GM12878 (cell line): ENCODE data around the gene C2orf92. TPM values are rescaled to one million over a fixed set of nuclear protein-coding genes. Genes with fewer than 3 reads are reported as not detected.

Experiments used
- ATAC-seq: fragments of 200-7000 bp; cut with Tn5 transposase; 3 replicates; pipeline ENCODE4 v1.9.1; 2020; ENCODE audit warnings: mild to moderate bottlenecking, moderate library complexity
- BruUV-seq: library from RNA; stranded (reverse); fragments of 400-500 nt; replicated peaks from 2 replicates; lab custom pipeline; 2021; lab: Mats Ljungman, UMichigan
- CTCF ChIA-PET: fragments of 300-600 bp; sonication (Branson Sonifier 250); formaldehyde crosslinking; extraction: SDS; loops from one replicate; lab custom pipeline; 2021; ENCODE audit warnings: inconsistent platforms; lab: Yijun Ruan, JAX
- POLR2A ChIA-PET: fragments of 350-600 bp; formaldehyde crosslinking; extraction: SDS; loops from one replicate; lab custom pipeline; 2021; ENCODE audit warnings: inconsistent platforms; lab: Charles Lee
- RAD21 ChIA-PET: fragments of 300-600 bp; sonication (Branson Sonifier 250); formaldehyde crosslinking; loops from one replicate; lab custom pipeline; 2023; ENCODE audit warnings: antibody characterized with exemption; ENCODE audit not compliant: unreplicated experiment; lab: Charles Lee
- SMC1A ChIA-PET: fragments of 300-600 bp; sonication (Branson Sonifier 250); formaldehyde crosslinking; loops from one replicate; lab custom pipeline; 2023; ENCODE audit not compliant: unreplicated experiment, uncharacterized antibody; lab: Charles Lee
- DNase-seq: peaks from one replicate; pipeline ENCODE4 v3.0.0-alpha.2; 2011; ENCODE audit warnings: low read depth, low spot score
- FAIRE-seq: peaks from 3 replicates; lab custom pipeline; 2011; peaks lifted over from hg19 to GRCh38; lab: Jason Lieb, UNC
- H2AFZ ChIP-seq: 2 replicates; pipeline ENCODE4 v1.6.0; 2011; ENCODE audit warnings: low read depth, low read length, control low read depth; ENCODE audit not compliant: control insufficient read depth
- H3K27ac ChIP-seq: 2 replicates; pipeline ENCODE4 v1.5.1; 2011; ENCODE audit warnings: control low read depth; ENCODE audit not compliant: control insufficient read depth, insufficient read depth
- H3K27me3 ChIP-seq, 2 experiments: replicated peaks in 1 of 2; 2 replicates each; pipeline versions ENCODE4 v1.6.0 to v1.6.1; 2011; ENCODE audit warnings: low read length in 1 of 2; ENCODE audit not compliant: control insufficient read depth in 2 of 2, insufficient read depth in 2 of 2
- H3K36me3 ChIP-seq, 2 experiments: 2 replicates each; pipeline ENCODE4 v1.5.1; 2011; ENCODE audit warnings: low read length in 1 of 2; ENCODE audit not compliant: control insufficient read depth in 2 of 2, insufficient read depth in 2 of 2
- H3K4me1 ChIP-seq: 2 replicates; pipeline ENCODE4 v1.6.1; 2011; ENCODE audit warnings: mild to moderate bottlenecking, low read length, moderate library complexity, mixed read lengths; ENCODE audit not compliant: control insufficient read depth, insufficient read depth
- H3K4me2 ChIP-seq: 2 replicates; pipeline ENCODE4 v1.6.0; 2011; ENCODE audit warnings: control low read depth; ENCODE audit not compliant: control insufficient read depth, insufficient read depth
- H3K4me3 ChIP-seq: fragments of 200-600 bp; sonication (generic); 2 replicates; pipeline ENCODE4 v1.5.1; 2016
- H3K79me2 ChIP-seq: 2 replicates; pipeline ENCODE4 v1.6.0; 2011; ENCODE audit warnings: low read length; ENCODE audit not compliant: control insufficient read depth, insufficient read depth
- H3K9ac ChIP-seq: 2 replicates; pipeline ENCODE4 v1.8.0; 2011; ENCODE audit warnings: low read length, control low read depth, mixed read lengths; ENCODE audit not compliant: control insufficient read depth, insufficient read depth
- H3K9me3 ChIP-seq: replicated peaks from 3 replicates; pipeline ENCODE4 v1.5.1; 2011; ENCODE audit warnings: mild to moderate bottlenecking, low read length; ENCODE audit not compliant: control insufficient read depth, insufficient read depth
- H4K20me1 ChIP-seq: 2 replicates; pipeline ENCODE4 v1.6.0; 2011; ENCODE audit not compliant: control insufficient read depth, insufficient read depth
- ATF7 ChIP-seq: fragments of 450-650 bp; IDR thresholded peaks from 2 replicates; pipeline ENCODE4 v1.6.1; 2016; ENCODE audit warnings: low read depth, mild to moderate bottlenecking
- BACH1 ChIP-seq: fragments of 450-650 bp; IDR thresholded peaks from 2 replicates; pipeline ENCODE4 v1.6.1; 2017; ENCODE audit warnings: mild to moderate bottlenecking, borderline replicate concordance
- BCL11A ChIP-seq: IDR thresholded peaks from 2 replicates; pipeline ENCODE4 v1.6.1; 2011; ENCODE audit warnings: low read depth, low read length
- CHD4 ChIP-seq: fragments of 200-600 bp; sonication (generic); IDR thresholded peaks from 2 replicates; pipeline ENCODE4 v1.6.1; 2016; ENCODE audit warnings: mild to moderate bottlenecking
- EP300 ChIP-seq, 2 experiments: fragments of 150-350 bp in 1 of 2; IDR thresholded peaks; 2 replicates each; pipeline ENCODE4 v1.6.1; 2011 to 2012; ENCODE audit warnings: low read depth in 2 of 2, low read length in 2 of 2, borderline replicate concordance in 1 of 2, improper control_type of control experiment in 1 of 2, inconsistent platforms in 1 of 2; ENCODE audit not compliant: control insufficient read depth in 1 of 2
- EZH2 ChIP-seq: IDR thresholded peaks from 2 replicates; pipeline ENCODE4 v1.6.1; 2012; ENCODE audit warnings: low read depth, mild to moderate bottlenecking, control low read depth, inconsistent platforms, low read length, borderline replicate concordance; ENCODE audit not compliant: control insufficient read depth
- GATAD2B ChIP-seq: fragments of 450-650 bp; conservative IDR thresholded peaks from 2 replicates; pipeline ENCODE4 v1.6.1; 2017; ENCODE audit warnings: low read depth, mild to moderate bottlenecking, moderate library complexity
- KDM1A ChIP-seq: fragments of 200-600 bp; sonication (generic); IDR thresholded peaks from 2 replicates; pipeline ENCODE4 v1.6.1; 2016; ENCODE audit warnings: borderline replicate concordance
- MYC ChIP-seq: IDR thresholded peaks from 2 replicates; pipeline ENCODE4 v1.6.1; 2011; ENCODE audit warnings: mild to moderate bottlenecking, low read length, moderate library complexity, inconsistent platforms; ENCODE audit not compliant: insufficient read depth, insufficient replicate concordance, insufficient read length, severe bottlenecking
- NFIC ChIP-seq: IDR thresholded peaks from 2 replicates; pipeline ENCODE4 v1.6.1; 2012; ENCODE audit warnings: low read depth, mild to moderate bottlenecking, inconsistent platforms, low read length, moderate library complexity
- NR2C2 ChIP-seq: IDR thresholded peaks from 2 replicates; pipeline ENCODE4 v1.6.1; 2011; ENCODE audit warnings: borderline replicate concordance, low read depth; ENCODE audit not compliant: control insufficient read depth, insufficient read length
- POLR2AphosphoS2 ChIP-seq: IDR thresholded peaks from 2 replicates; pipeline ENCODE4 v1.6.1; 2011; ENCODE audit warnings: low read depth, mild to moderate bottlenecking, low read length, improper control_type of control experiment, moderate library complexity
- POLR2AphosphoS5 ChIP-seq: IDR thresholded peaks from 2 replicates; pipeline ENCODE4 v1.6.1; 2011; ENCODE audit warnings: mild to moderate bottlenecking, low read length, inconsistent platforms
- SIN3A ChIP-seq: IDR thresholded peaks from 2 replicates; pipeline ENCODE4 v1.6.1; 2012; ENCODE audit warnings: low read depth, low read length, improper control_type of control experiment
- SP1 ChIP-seq: IDR thresholded peaks from one replicate; pipeline ENCODE4 v1.6.1; 2011; ENCODE audit warnings: low read depth, low read length
- SREBF1 ChIP-seq: IDR thresholded peaks from 2 replicates; pipeline ENCODE4 v1.6.1; 2012; ENCODE audit warnings: mild to moderate bottlenecking, low read length
- WRNIP1 ChIP-seq: IDR thresholded peaks from 2 replicates; pipeline ENCODE4 v1.6.1; 2011; ENCODE audit warnings: low read depth, low read length, improper control_type of control experiment, borderline replicate concordance
- WGBS: methylation state at CpG from one replicate; pipeline ENCODE4 v1.1.6; 2016; ENCODE audit warnings: low lambda C conversion rate; ENCODE audit not compliant: insufficient replicate concordance, insufficient coverage; ENCODE audit errors: missing lambda C conversion rate; 5-methylcytosine and 5-hydroxymethylcytosine counted together
- in situ Hi-C: fragments of 300-500 bp; cut with MboI; formaldehyde crosslinking; loops from 9 replicates; pipeline ENCODE4 v1.14.3; 2018; ENCODE audit warnings: mixed read lengths
- intact Hi-C: fragments of 100-400 bp; cut with micrococcal nuclease; formaldehyde crosslinking; loops from one replicate; pipeline ENCODE4 v1.14.2; 2022; ENCODE audit not compliant: unreplicated experiment
- polyA plus RNA-seq, 11 experiments: library from polyadenylated mRNA; depleted of rRNA in 4 of 11; unstranded in 6 of 11; stranded (reverse) in 5 of 11; fragments of >200 nt; fragmentation: Nextera tagmentation in 4 of 11; fragmentation: Illumina TruSeq in 1 of 11; extraction: Ambion mirVana in 4 of 11; extraction: Trizol in 1 of 11; gene quantifications; 1 replicate in 1 of 11; 2 replicates in 10 of 11; pipeline versions ENCODE4 v1.2.1 to v1.2.3, GENCODE V29; 2011 to 2016; ENCODE audit warnings: inconsistent platforms in 2 of 11, missing spikeins in 2 of 11, low read depth in 1 of 11
- total RNA-seq, 4 experiments: library from RNA; depleted of rRNA in 3 of 4; stranded (reverse); fragments of >200 nt in 3 of 4; fragmentation: Illumina TruSeq in 1 of 4; extraction: Trizol in 1 of 4; gene quantifications; 2 replicates each; pipeline versions ENCODE4 v1.2.1 to v1.2.3, GENCODE V29; 2013 to 2021
- TF ChIP-seq, protein P1 (sequence below): fragments of 450-650 bp; IDR thresholded peaks from 2 replicates; pipeline ENCODE4 v1.6.1; 2016; ENCODE audit warnings: mild to moderate bottlenecking, moderate library complexity, borderline replicate concordance

The C2orf92 gene
- total and polyA plus RNA-seq, 10 of the 15 experiments (the other 5 are each of a cell fraction or from before 2014, with no cell fraction given), result 0.40 to 10.1 (median 3.7) TPM

DNA sequence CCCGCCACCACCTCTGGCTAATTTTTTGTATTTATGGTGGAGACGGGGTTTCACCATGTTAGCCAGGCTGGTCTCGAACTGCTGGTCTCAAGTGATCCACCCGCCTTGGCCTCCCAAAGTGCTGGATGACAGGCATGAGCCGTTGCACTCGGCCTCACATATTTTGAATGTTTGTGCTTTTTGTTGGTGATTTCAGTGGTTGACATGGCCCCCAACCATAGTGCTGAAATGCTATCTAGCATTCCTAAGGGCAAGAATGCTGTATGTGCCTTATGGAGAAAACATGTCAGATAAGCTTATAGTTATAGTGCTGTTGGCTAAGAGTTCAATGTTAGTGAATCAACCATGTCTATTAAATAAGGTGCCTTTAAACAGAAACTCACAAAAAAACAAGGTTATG lies 52.7 kb downstream of the C2orf92 start:
- Histone ChIP-seq H3K9ac (no peak overlapping the region), H3K9me3 (no peaks in the 10 kb centered on the region), H4K20me1 (no peaks in the 10 kb centered on the region), H3K27me3 (no peaks in the 10 kb centered on the region), H3K4me2 (no peak overlapping the region), H3K79me2 (no peaks in the 10 kb centered on the region), H3K27ac (no peak overlapping the region), H3K36me3 (no peaks in the 10 kb centered on the region), H3K4me1 (peaks cover 9% of the 10 kb centered on the region; the same call in 1 of the 2 replicates), H2AFZ (no peak overlapping the region), H3K4me3 (no peak overlapping the region)
- TF ChIP-seq EP300 (IDR thresholded peaks at IDR 0.05; ENCODE audit: borderline replicate concordance in 1 of 2, control insufficient read depth in 1 of 2, low read depth in 2 of 2, low read length in 2 of 2) (no peak), EZH2 (no peak), SIN3A (no peak), KDM1A (no peak), SREBF1 (no peak), WRNIP1 (no peak), GATAD2B (no peak), NFIC (no peak), POLR2AphosphoS5 (no peak), BACH1 (no peak), CHD4 (no peak), NR2C2 (no peak), ATF7 (no peak), SP1 (no peak), MYC (no peak), BCL11A (no peak), POLR2AphosphoS2 (no peak)
- TF ChIP-seq, protein P1, sequence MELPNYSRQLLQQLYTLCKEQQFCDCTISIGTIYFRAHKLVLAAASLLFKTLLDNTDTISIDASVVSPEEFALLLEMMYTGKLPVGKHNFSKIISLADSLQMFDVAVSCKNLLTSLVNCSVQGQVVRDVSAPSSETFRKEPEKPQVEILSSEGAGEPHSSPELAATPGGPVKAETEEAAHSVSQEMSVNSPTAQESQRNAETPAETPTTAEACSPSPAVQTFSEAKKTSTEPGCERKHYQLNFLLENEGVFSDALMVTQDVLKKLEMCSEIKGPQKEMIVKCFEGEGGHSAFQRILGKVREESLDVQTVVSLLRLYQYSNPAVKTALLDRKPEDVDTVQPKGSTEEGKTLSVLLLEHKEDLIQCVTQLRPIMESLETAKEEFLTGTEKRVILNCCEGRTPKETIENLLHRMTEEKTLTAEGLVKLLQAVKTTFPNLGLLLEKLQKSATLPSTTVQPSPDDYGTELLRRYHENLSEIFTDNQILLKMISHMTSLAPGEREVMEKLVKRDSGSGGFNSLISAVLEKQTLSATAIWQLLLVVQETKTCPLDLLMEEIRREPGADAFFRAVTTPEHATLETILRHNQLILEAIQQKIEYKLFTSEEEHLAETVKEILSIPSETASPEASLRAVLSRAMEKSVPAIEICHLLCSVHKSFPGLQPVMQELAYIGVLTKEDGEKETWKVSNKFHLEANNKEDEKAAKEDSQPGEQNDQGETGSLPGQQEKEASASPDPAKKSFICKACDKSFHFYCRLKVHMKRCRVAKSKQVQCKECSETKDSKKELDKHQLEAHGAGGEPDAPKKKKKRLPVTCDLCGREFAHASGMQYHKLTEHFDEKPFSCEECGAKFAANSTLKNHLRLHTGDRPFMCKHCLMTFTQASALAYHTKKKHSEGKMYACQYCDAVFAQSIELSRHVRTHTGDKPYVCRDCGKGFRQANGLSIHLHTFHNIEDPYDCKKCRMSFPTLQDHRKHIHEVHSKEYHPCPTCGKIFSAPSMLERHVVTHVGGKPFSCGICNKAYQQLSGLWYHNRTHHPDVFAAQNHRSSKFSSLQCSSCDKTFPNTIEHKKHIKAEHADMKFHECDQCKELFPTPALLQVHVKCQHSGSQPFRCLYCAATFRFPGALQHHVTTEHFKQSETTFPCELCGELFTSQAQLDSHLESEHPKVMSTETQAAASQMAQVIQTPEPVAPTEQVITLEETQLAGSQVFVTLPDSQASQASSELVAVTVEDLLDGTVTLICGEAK, result no peak
- in situ Hi-C loops, result no loop called here
- CTCF ChIA-PET, result interaction anchor here (0.6 to 1.6 kb wide), 2 partner anchors 19 to 503 kb away, joined by 3 to 5 read pairs; no protein-coding TSS in a partner anchor
- DNase-seq (no peak), FAIRE-seq (no peak), ATAC-seq (no peak)
- BruUV-seq, result no TSS peak
- POLR2A ChIA-PET, result no interaction called here
- 59% methylated on average over 6 of the region's 6 CpGs for WGBS
- intact Hi-C loops, result no loop called here
- SMC1A ChIA-PET, result no interaction called here
- RAD21 ChIA-PET, result no interaction called here
